Pancreas (tissue), 10 donors: ENCODE data around the gene SLC45A3. TPM values are rescaled to one million over a fixed set of nuclear protein-coding genes. Genes with fewer than 3 reads are reported as not detected.
A peak's percentile ranks its signal among the peaks of the same experiment; 100 is the strongest.

Source experiments
- ATAC-seq, 4 donors: fragments of 200-7000 bp; cut with Tn5 transposase; one replicate each; pipeline versions ENCODE4 v1.8.0 to v1.9.1; 2020; ENCODE audit warnings: mild to moderate bottlenecking in 4 of 4, moderate library complexity in 4 of 4
- DNase-seq, 6 donors: peaks; one replicate each; pipeline ENCODE4 v3.0.0-alpha.2; 2020
- FAIRE-seq: peaks from 2 replicates; lab custom pipeline; 2012; peaks lifted over from hg19 to GRCh38; lab: Jason Lieb, UNC
- H3K27ac ChIP-seq, 4 donors: fragments of 200-600 bp; sonication (generic); 1 replicate in 3 of 4; 2 replicates in 1 of 4; pipeline versions ENCODE4 v1.5.0 to v1.8.0; 2020
- H3K27me3 ChIP-seq, 4 donors: fragments of 200-600 bp; one replicate each; pipeline ENCODE4 v1.8.0; 2021
- H3K36me3 ChIP-seq, 3 donors: fragments of 200-600 bp; sonication (generic) in 1 of 3; one replicate each; pipeline versions ENCODE4 v1.5.0 to v1.8.0; 2020 to 2021
- H3K4me1 ChIP-seq, 3 donors: fragments of 200-600 bp; one replicate each; pipeline ENCODE4 v1.8.0; 2021
- H3K4me3 ChIP-seq, 4 donors: fragments of 200-600 bp; sonication (generic) in 2 of 4; one replicate each; pipeline versions ENCODE4 v1.5.0 to v1.8.0; 2020 to 2021
- H3K9me3 ChIP-seq, 4 donors: fragments of 200-600 bp; one replicate each; pipeline ENCODE4 v1.8.0; 2021
- CTCF ChIP-seq, 4 donors: fragments of 200-600 bp; sonication (generic) in 3 of 4; IDR thresholded peaks; one replicate each; pipeline versions ENCODE4 v1.5.0 to v1.8.0; 2021; ENCODE audit warnings: antibody characterized with exemption in 4 of 4
- WGBS, 2 donors: extraction: QIAGEN DNeasy Blood & Tissue Kit; methylation state at CpG; one replicate each; pipeline ENCODE4 v1.1.7; 2013; 5-methylcytosine and 5-hydroxymethylcytosine counted together
- intact Hi-C, 3 donors: fragments of 100-400 bp; cut with DNase I; formaldehyde crosslinking; loops; one replicate each; pipeline versions ENCODE4 v1.11.1 to v1.14.2; 2022
- polyA plus RNA-seq, 2 donors: library from polyadenylated mRNA; stranded (reverse); fragments of 200-250 nt; gene quantifications; one replicate each; pipeline ENCODE4 v1.2.3, GENCODE V29; 2013
- total RNA-seq, 6 donors: library from RNA; stranded (reverse); fragmentation: NEBNext Ultra II Directional in 4 of 6; extraction: Animal tissue kit (Norgen Biotek cat#: 25700) in 4 of 6; gene quantifications; one replicate each; pipeline versions ENCODE4 v1.2.1 to v1.2.4, GENCODE V29; 2021 to 2023
- donor health status: healthy with polysubstance abuse.
- donor health status: DM: no; HTN: no; CAD: no; lungs with moderate emphysema.
- donor health status: DM: no; HTN: no; CAD: no.
- donor health status: control.
- donor health status: control.
- donor health status: Bipolar disorder and iron deficiency.
- donor health status: DM: yes; HTN: yes; CAD: no.
- donor health status: DM: no; HTN: no; CAD: no.
- donor health status: DM: no; HTN: no; CAD: no.
- donor health status: DM: yes; HTN: yes; CAD: no.

Gene SLC45A3
- total and polyA plus RNA-seq, 8 donors = 0.28 to 4.7 (median 1.3) TPM

GRCh38 chr1:205631768-205632668 lies 48.3 kb downstream of the SLC45A3 start, which contains the start of gene ELK4:
Gene ELK4, minus strand, starts transcription at chr1:205632011. Its CDS starts 8,129 bp downstream, at chr1:205623882.
- Histone ChIP-seq H3K4me3 (peak within 1 kb of the TSS; percentile 45 to 70 (median 65)), H3K36me3 (no peaks in the 10 kb centered on the region), H3K27me3 (no peaks in the 10 kb centered on the region), H3K27ac (peak within 1 kb of the TSS; percentile 81 to 96 (median 94)), H3K9me3 (no peaks in the 10 kb centered on the region), H3K4me1 (peaks cover 5 to 18% (median 18%) of the 10 kb centered on the region in 3 donors)
- DNase-seq (peak; percentile 99 to 100 (median 99)), FAIRE-seq (no peak), ATAC-seq (peak; percentile 94 to 97 (median 96))
- intact Hi-C loops = loop anchor here in 1 of 3 donors (5.0 kb wide), 1 partner anchor 40 kb away; no protein-coding TSS in a partner anchor
- TF ChIP-seq CTCF (IDR thresholded peaks at IDR 0.05) = peak; percentile 37 to 66 (median 60)
- 1% methylated on average over 53 to 83 of the region's 83 CpGs for WGBS, 2 donors

GRCh38 chr1:205631010-205631767 lies 49.1 kb downstream of the SLC45A3 start:
- Histone ChIP-seq H3K4me3 (peak overlapping the region; percentile 45 to 70 (median 65)), H3K4me1 (peaks cover 5 to 18% (median 18%) of the 10 kb centered on the region in 3 donors), H3K36me3 (no peaks in the 10 kb centered on the region), H3K27me3 (no peaks in the 10 kb centered on the region), H3K9me3 (no peaks in the 10 kb centered on the region), H3K27ac (peak overlapping the region; percentile 81 to 96 (median 94))
- FAIRE-seq = no peak
- intact Hi-C loops = loop anchor here in 1 of 3 donors (5.0 kb wide), 1 partner anchor 39 kb away; no protein-coding TSS in a partner anchor
- DNase-seq = peak; percentile 60 to 85 (median 71)
- 0 to 1% methylated on average over 64 to 81 of the region's 81 CpGs for WGBS, 2 donors
- peak; percentile 74 to 80 (median 76) for ATAC-seq
- no peak for TF ChIP-seq CTCF (IDR thresholded peaks at IDR 0.05)

GRCh38 chr1:205630651-205631009 lies 49.7 kb downstream of the SLC45A3 start:
- TF ChIP-seq CTCF (IDR thresholded peaks at IDR 0.05) = no peak
- H3K36me3 ChIP-seq = no peaks in the 10 kb centered on the region
- FAIRE-seq = no peak
- peak overlapping the region; percentile 81 to 96 (median 94) for H3K27ac ChIP-seq
- peak overlapping the region; percentile 45 to 70 (median 65) for H3K4me3 ChIP-seq
- ATAC-seq = no peak
- H3K27me3 ChIP-seq = no peaks in the 10 kb centered on the region
- intact Hi-C loops = loop anchor here in 1 of 3 donors (5.0 kb wide), 1 partner anchor 38 kb away; no protein-coding TSS in a partner anchor
- WGBS, 2 donors = 3 to 4% methylated on average over 3 of the region's 3 CpGs
- no peaks in the 10 kb centered on the region for H3K9me3 ChIP-seq
- no peak for DNase-seq
- H3K4me1 ChIP-seq = peaks cover 5 to 18% (median 18%) of the 10 kb centered on the region in 3 donors

GRCh38 chr1:205630241-205630640 lies 50.1 kb downstream of the SLC45A3 start:
- FAIRE-seq = no peak
- peak overlapping the region in 3 of 4 donors; percentile 64 to 70 (median 66) for H3K4me3 ChIP-seq
- DNase-seq = no peak

More at GRCh38 chr1:205630241-205630640, 50.1 kb downstream of the SLC45A3 start:
- Histone ChIP-seq H3K4me1 (peaks cover 5 to 18% (median 18%) of the 10 kb centered on the region in 3 donors), H3K9me3 (no peaks in the 10 kb centered on the region), H3K27me3 (no peaks in the 10 kb centered on the region), H3K36me3 (no peaks in the 10 kb centered on the region), H3K27ac (peak overlapping the region; percentile 81 to 96 (median 94))
- 2 to 10% methylated on average over 3 of the region's 3 CpGs for WGBS, 2 donors
- TF ChIP-seq CTCF (IDR thresholded peaks at IDR 0.05) = no peak
- ATAC-seq = no peak
- intact Hi-C loops = loop anchor here in 1 of 3 donors (5.0 kb wide), 1 partner anchor 38 kb away; no protein-coding TSS in a partner anchor
